GM18873 (cell line): ENCODE results near the gene BAK1.
A peak's percentile ranks its signal among the peaks of the same experiment; 100 is the strongest.

ENCODE experiments used
- ATAC-seq: cut with Tn5 transposase; IDR thresholded peaks from one replicate; pipeline ENCODE4 v1.9.1; 2021; ENCODE audit warnings: mild to moderate bottlenecking, moderate library complexity, moderate number of reproducible peaks; ENCODE audit not compliant: unreplicated experiment, low FRiP score

BAK1 gene

DNA sequence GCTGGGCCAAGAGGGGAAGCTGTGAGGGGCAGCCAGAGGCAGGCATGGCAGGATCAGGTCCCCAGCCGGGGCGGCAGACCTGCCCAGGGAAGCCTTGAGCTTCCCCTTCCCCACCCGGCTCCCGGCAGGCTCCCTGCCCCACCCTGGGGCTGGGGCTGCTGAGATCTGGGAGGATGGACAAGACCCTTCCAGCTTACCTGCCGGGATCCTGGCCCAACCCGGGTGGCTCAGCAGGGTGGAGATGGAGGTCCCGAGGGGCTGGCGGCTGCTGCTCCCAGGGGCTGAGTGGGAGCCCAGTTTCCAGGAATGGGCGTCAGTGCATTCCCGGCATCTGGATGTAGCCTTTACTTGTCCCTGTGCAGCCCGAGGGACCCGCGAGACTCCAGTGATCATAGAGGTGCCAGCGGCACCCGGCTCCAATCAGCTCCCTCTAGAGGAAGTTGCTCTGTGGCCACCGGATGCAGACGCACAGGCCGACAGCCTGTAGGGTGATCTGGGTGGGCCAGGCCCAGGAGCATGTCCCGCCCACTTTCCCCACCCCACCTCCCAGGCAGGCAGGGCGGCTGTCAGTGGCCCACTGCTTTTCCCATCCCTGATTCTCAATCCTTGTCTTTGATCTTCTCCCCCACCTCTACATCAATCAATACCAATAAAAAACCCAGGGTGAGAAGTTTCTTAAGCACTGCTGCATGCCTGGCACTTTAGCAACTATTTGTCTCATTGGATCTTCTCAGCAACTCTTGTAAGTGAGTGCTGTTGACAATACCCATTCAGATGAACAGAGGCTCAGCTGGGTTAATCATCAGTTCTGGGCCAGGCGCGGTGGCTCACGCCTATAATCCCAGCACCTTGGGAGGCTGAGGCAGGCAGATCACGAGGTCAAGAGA, at the start of gene BAK1:
TSS of gene BAK1 (minus strand) at position 449 of the 887 bp plus-strand sequence. CDS start 2,672 bp downstream, outside the sequence.
- ATAC-seq = peak; percentile 61

DNA sequence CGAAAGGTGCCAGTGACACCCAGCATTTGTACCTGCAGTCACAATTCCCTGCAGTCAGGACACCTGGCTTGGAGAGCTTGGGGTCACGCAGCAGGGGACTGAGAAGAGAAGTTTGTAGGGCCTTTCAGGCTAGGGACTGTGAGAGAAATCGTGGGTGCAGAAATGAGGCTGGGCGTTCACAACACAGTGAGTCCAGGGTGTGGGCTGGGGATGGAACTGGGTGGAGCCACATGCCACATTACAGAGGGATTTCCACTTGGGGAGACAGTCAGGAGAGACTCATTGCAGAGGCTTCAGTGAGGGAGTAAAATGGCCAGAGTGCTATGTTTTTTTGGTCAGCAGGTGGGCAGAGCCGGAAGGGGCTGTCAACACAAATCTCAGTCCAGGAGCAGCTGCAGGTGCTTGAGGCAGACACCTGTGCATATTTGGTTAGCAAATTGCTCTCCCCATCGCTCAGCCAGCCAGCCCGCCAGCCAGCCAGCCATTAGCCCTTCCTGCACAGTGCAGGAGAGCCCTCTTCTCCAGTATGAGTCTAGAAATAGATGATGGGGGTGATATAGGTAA, 48.4 kb upstream of the BAK1 start:
- ATAC-seq = no peak

DNA sequence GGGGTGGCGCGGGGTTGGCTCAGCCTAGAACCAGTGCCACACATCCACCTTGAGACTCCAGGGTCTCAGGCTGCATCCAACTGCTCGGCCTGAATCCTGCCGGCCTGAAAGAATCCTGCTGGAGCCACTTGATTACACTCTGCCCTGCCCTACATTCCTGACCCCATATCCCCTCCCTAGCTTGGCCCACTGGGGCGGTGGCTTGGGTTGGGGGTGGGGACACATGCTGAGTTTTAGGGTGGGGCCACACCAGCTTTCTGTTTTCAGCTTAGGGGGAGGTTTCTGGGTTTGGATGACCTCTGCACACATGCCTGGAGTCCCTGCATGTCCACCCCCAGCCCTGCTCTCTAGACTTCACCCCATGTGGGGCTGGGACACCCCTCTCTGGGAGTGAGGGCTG, 47.8 kb upstream of the BAK1 start:
- ATAC-seq = no peak

DNA sequence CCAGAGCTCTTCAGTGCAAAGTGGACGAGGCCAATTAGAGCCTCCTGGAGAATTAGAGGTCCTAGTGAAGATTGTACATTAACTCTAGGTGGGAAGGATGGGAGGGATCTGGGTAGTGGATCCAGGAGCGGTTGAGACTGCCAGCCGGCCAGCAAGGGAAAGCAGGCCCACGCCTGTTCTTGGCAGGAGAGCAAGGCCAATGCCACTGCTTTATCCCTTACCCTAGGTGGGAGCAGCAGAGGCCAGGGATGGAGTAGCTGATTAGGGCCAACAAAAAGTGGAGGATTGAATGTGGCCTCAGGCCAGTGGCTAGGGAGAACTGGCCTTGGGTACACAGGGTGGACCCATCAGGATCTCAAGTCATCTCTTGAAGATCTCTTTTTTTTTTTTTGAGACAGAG, 44.8 kb upstream of the BAK1 start:
- no peak for ATAC-seq

DNA sequence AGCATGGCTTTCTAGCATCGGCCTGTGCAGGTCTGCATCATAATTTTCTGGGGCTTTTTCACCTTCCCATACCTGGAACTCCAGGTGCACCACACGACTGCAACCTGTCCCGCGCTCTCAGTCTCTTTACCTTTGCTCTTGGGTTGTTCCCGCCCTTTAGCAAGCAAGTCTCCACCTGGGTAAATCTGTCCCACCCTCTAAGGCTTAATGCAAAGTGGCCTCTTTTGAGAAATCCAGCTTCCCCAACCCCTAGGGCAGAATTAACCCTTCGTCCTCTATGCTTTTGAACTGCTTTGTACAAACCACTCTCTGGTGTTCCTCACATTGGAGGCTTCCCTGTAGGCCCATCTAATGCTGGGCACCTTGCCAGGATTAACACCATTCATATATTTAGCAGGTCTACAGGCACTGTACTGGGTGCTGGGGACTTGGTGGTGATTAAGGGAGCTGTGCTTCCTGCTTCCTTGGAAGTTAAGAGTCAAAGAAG, 43.9 kb upstream of the BAK1 start:
- ATAC-seq = no peak

DNA sequence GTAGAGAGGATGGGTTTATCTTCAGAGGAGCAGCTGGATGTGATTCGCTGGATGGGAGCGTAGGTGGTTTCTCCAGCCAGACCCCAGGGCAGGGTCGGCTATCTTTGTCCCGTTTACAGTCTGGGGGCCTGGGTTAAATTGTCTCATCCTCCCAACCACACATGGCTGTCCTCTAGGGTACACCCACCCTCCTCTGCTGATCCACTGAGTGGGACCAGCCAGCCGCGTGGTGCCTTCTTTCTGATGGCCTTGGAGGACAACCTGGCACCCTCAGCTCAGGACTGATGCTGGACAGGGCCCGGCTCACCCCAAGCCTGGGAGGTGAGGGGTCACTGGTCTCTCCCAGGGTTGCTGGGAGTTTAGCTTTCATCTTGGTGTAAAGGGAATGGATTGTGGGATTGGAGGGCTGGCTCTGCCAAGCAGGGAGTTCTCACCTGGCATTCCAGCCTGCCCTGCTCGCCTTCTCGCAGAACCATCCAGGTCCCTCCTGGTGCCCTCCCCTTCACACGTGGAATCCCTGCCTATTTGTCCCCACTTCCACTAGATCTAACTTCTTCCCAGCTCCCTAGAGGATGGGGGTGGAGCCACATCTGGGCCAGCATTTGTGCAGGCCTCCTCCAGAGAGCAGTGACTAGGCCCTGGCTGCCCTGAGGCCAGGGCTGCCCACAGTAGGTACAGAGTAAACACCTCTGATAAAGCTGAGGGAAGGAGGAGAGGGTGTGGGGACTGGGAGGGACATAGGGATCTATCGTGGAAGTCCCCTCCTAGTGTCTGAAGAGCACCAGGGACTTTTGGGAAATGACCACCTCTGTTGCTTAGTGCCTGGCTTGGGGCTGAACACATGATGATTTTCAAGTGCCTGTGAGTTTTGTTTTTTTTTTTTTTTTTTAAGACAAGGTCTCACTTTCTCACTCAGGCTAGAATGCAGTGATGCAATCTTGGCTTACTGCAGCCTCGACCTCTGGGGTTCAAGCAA, 42.7 kb upstream of the BAK1 start:
- no peak for ATAC-seq

DNA sequence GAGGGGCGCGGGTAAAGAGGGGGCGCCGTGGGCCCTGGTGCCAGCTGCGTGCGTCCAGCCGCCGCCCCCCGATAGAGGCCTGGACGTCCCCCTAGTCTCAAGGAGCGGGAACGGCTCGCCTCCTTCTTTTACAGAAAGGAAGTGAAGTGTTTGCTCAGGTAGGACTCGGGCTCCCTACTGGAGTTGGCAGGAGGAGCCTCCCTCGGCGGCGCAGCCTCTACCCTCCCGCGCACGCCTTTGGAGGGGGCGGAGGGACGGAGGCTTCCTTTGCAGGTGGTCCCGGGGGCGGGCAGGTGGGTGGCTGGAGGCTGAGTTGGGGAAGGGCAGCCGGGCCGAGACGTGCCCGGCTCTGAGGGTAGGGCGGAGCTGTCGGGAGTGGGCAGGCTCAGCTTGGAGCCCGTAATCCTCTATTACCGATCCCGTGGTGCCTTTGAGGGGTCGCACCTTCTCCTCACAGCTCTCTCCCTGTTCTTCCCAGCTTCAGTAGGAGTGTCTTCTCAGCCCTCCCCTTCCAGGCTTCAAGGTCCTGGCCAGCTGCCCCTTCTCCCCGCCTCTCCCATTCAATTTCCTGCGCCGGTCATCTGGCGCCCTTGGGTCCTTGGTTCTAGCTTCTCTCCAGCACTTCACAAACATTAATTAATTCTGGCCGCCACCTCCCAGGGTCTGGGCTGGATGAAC, 41.8 kb upstream of the BAK1 start:
- no peak for ATAC-seq

DNA sequence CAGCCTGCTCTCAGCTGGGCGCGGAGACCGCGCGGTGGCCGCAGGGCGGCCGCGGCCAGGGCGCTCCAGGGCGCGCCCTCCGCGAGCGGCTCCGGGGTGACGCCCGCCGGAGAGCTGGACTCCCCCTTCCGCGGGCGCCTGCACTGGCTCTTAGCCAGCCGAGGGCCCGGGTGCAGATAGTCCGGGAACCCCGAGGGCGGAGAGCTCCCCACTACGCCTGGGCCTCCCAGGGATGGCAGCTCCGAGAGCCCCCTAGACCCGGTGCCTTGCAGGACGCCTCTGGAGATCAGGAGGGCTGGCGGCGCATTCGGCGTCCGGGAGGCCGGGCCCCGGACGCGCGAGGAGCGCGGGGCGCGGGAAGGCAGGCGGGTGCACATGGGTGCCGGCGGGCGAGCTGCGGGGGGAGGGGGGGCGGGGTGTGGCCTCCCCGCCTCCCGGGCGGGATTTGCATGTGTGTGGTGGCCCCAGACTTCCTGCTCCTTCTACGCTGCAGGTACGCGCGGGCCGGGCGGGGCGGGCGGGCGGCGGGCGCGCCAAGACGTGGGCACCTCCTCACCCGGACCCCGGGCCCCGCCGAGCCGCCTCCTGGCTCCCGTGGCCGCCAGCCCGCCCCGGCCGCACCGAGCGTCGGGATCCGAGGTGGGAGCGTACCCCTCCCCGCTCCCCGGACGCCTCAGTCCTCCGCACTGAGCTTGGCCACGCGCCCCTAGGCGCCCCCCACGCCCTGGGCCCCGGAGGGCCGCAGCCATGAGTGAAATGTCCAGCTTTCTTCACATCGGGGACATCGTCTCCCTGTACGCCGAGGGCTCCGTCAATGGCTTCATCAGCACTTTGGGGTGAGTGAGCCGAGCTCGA, 41.0 kb upstream of the BAK1 start, which contains the start of gene ITPR3:
TSS of gene ITPR3 (plus strand) at position 467 of the 855 bp plus-strand sequence. CDS start at position 748, 281 bp downstream.
- ATAC-seq = no peak

DNA sequence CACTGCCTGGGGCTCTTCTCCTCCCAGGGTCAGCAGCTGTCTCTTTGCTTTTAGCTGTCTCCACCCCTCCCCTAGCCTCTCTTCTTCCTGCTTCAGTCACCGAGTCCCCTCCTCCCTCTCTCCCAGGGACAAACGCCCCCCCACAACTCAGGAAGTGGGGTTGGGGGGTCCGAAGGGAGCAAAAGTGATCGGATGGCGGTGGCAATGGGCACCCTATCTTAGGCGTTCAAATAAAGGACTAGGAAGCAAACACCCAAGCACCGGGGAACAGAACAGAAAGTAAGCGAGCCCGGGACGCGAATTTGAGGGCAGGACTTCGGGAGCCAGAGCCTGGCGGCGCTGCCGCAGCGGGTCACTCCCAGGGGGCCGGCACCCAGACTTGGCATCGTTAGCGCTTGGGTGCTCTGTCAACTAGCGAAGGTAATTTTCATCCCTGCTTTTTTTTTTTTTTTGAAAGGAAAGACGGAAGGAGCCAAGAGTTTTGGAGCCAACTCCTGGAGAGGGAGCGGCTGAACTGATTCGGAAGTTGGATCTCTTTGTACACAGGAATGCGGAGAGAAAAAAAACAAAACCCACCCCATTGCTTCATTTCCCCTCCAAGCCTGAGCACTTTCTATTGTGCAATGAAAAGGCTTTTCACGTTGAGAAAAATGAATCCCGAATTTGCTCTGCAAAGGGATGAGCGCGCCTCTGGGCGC, 40.2 kb upstream of the BAK1 start:
- no peak for ATAC-seq

DNA sequence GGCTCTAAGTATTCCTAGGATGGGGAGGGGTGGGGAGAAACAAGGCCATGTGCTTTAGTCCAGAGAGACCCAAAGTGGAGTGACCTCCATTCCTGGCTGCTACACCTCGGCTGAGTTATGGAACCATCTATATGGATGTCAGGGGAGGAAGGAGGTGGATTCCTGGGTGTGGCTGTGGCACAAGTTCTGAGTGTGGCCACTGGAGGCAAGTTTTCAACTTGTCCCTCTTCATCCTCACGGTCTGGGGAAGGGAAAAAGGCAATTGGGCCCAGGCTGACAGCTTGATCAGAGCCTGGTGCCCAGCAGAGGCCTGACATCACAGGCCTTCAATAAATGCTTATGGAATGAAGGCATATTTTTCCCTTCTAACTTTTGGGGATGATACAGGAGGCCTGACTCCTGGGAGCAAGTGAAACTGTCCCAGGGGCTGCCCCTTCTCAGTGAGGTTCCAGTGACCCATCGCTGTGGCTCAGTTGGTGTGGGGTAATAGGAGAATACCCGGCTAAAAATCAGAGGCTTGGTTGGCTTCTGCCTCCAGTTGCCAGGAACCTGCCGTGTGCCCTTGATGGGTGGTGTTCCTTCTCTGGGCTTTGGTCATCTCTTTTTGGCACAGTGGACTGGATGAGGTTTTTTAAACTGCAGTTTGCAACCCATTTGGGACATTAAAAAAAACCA, 39.2 kb upstream of the BAK1 start:
- ATAC-seq = no peak

DNA sequence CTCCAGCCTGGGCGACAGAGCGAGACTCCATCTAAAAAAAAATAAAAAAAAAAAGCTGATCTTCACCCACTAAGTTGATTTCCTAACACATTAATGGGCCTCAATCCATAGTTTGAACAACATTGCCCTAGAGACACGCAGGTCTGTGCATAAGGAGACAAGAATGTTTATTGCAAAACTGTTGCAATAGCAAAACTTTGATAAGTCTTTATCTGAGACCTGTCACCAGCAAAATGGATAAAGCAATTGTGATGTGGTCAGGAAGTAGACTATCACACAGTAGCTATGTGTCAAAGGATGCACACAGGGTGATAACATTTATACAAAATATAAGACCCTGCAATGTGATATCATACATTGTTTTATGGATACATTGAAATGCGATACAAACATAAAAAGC, 36.8 kb upstream of the BAK1 start:
- no peak for ATAC-seq

DNA sequence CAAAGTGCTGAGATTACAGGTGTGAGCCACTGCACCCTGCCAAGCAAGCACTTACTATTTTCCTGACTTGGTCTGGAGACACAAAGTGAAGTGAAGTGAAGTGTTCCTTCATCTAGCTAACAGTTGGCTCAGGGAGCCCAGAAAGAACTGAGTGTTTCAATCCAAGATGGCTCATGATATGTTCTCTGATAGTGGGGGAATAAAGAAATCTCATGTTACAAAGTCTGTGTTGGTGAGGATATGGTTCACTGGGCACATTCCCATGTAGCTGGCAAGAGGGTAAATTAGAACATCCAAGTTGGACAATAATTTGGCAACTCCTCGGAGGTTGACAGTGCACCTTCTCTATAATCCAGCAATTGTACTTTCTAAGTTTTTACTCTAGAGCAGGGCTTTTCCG, 36.0 kb upstream of the BAK1 start:
- ATAC-seq = no peak

DNA sequence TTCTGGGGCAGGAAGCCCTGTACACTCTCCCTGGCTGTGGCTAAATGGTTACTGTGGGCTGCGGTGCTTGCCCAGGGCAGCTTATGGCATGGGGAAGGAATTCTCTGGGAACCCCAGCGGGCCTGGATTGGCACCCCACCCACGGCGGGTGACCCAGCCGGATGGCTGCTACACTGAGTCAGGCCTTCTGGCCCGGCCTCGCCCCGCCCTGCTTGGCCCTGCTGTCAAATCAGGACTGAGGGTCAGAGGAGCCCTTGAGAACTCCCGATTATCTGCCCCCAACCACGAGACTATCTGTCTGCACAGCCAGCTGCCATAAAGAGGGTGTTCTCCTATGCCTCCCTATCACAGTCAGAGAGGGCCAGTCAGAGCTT, 33.7 kb upstream of the BAK1 start:
- ATAC-seq = no peak

DNA sequence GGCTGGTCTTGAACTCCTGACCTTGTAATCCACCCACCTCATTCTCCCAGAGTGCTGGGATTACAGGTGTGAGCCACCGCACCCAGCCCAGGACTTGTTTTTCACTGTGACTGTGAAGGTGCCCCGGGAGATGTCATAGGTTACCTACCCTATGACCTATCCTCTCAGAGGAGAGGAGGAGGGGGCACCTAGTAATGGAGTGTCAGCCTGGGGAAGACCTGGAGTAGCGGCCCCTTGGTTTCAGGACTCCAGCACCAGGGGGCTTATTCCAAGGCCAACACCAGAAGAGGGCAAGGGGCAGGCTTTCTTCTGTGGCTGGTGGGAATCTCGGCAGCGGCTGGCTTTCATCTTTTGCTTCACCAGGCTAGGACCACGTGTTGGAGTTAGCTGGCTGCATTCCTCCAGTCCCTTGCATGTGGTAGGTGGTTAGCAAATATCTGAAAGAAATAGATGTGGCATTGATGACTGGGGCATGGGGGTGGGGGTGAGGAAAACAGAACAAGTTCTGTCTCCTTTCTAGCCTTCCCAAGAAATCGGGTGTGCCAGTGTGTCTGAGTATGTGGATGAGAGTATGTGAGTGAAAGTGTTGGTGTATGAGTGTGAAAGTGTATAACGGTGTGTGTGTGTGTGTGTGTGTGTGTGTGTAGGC, 33.2 kb upstream of the BAK1 start:
- no peak for ATAC-seq

DNA sequence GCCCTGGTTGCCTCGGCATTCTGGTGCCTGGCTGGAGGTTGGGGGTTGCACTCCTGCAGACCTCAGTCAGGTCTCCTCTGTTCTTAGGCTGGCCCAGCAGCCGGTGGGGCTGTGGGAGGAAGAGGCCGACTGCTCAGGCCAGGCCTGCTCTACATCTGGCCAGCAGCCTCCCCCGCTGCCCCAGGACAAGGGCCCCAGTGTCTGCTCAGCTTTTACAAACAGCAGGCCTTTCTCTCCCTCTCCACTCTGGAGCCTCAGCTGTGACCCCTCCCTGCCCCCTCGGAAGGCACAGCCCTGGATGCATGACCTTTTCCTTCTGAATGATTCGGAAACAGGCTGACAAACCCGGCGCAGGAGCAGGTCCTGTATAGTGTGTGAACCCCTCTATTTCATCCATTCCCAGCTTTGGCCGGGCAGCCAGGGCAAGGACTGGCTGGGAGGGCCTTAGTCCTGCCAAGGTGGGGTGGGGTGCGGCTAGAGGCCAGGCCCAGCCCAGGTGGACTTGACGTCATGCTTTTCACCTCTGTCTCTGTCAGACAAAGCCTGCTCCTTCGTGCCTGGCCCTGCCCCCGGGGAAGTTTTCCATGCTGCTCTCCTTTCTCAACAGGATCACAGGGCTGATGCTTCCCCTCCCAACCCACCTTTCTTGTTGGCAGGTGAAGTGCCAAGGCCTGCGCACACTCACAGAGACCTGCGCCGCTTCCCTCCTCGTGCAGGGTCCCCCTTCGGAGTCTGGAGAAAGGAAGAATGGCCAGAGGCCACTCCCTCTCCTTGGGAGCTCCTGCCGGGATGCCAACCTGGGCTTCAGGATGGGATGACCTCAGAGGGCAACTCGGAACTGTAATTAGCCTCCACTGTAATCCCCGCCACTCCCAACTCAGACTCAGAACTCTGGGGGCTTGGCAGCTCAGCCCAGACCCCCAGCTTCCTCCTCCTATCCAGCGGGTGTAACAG, 31.0 kb upstream of the BAK1 start:
- no peak for ATAC-seq

DNA sequence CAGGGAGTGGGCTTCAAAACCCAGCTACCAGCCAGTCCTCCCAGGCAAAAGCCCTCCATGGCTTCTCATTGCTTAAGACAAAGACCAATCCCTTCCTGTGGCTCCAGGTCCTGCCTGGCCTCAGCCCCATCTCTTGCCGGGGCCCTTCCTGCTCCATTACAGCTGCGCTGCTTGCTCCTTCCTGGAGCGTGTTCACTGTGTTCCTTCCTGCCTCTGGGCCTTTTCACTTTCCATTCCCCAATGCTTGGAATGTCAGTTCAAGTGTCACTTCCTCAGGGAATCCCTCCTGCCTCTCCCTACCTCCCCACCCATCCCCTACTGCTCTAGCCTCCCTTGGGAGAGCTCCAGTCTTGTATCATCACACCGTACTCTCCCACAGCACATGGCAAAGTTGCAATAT, 30.0 kb upstream of the BAK1 start:
- no peak for ATAC-seq

DNA sequence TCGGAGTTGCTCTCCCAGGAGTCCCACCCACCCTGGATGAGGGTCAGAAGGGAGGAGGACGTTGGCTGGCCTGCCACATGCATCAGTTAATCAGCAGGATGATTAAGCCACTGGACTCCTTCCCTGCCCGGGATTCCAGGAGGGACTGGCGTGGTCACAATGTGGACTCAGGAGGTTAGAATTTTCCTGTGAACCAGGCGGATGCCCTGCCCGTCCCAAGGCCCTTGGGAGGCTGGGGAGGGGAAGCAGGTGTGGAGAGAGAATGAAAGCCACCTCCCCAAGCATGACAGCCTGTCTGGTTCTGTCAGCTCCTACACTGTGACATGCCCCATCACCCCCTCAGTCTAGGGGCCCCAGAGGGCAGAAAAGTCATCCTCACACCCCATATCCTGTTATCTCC, 29.5 kb upstream of the BAK1 start:
- ATAC-seq = no peak
